ENCODE measurements around the gene CMC2. TPM values are rescaled to one million over a fixed set of nuclear protein-coding genes. Genes with fewer than 3 reads are reported as not detected.

Gene CMC2
- total and polyA plus RNA-seq, 7 donors = 58.8 to 334 (median 121) TPM

GRCh38 chr16:80991792-80992430 lies 14.8 kb downstream of the CMC2 start:
- Histone ChIP-seq H3K27me3 (ENCODE audit: insufficient read depth in 3 of 3, low read length in 2 of 3) (no peaks in the 10 kb centered on the region), H3K9me3 (no peaks in the 10 kb centered on the region), H3K36me3 (ENCODE audit: insufficient read depth in 1 of 2, low read depth in 1 of 2) (peaks cover 0 to 11% of the 10 kb centered on the region in 2 donors), H3K27ac (no peak overlapping the region), H3K4me3 (no peak overlapping the region), H3K4me1 (no peaks in the 10 kb centered on the region)
- 64 to 65% (median 65%) methylated on average over 6 of the region's 6 CpGs for WGBS, 3 donors
- DNase-seq (no peak), ATAC-seq (no peak)
- TF ChIP-seq CTCF (IDR thresholded peaks at IDR 0.05) = no peak
- intact Hi-C loops (cut with DNase I) = no loop called here

DNA sequence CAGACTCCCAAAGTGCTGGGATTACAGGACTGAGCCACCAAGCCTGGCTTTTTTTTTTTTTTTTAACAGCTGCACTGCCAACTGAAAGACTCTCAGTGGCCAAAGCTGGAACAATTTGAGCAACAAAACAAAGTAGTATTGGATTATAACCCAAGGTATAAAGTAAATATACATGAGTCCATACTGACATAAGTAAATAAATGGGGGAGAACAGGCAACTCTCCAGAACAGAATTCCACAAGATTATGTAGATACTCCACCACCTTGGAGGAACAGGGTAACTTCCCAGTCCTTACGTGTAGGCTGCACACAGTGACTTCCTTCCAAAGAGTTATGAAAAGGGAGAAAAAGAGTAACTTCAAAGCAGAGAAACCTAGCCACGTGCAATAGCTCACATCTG lies 15.7 kb downstream of the CMC2 start:
- no peak for ATAC-seq
- Histone ChIP-seq H3K36me3 (ENCODE audit: insufficient read depth in 1 of 2, low read depth in 1 of 2) (peaks cover 0 to 11% of the 10 kb centered on the region in 2 donors), H3K27me3 (ENCODE audit: insufficient read depth in 3 of 3, low read length in 2 of 3) (no peaks in the 10 kb centered on the region), H3K4me1 (no peaks in the 10 kb centered on the region), H3K9me3 (no peaks in the 10 kb centered on the region), H3K27ac (no peak overlapping the region), H3K4me3 (no peak overlapping the region)
- TF ChIP-seq CTCF (IDR thresholded peaks at IDR 0.05) = no peak
- intact Hi-C loops (cut with DNase I) = no loop called here
- no peak for DNase-seq
- WGBS, 3 donors = 90 to 95% (median 92%) methylated on average over 2 of the region's 2 CpGs

DNA sequence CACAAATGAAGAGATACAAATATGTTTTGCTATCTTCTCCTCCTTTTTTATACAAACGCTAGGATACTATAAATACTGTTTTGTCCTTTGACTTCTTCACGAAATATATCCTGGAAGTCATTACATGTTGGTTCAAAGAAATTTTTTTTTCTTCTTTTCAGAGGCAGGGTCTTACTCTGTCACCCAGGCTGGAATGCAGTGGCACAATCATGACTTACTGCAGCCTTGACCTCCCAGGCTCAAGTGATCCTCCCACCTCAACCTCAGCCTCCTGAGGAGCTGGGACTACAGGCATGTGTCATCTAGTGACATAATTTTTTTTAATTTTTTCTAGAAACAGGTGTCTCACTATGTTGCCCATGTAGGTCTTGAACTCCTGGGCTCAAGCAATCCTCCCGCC lies 16.1 kb downstream of the CMC2 start:
- no peak for ATAC-seq
- 91 to 96% (median 92%) methylated on average over 3 of the region's 3 CpGs for WGBS, 3 donors
- DNase-seq = no peak
- Histone ChIP-seq H3K4me3 (no peak overlapping the region), H3K9me3 (no peaks in the 10 kb centered on the region), H3K27me3 (ENCODE audit: insufficient read depth in 3 of 3, low read length in 2 of 3) (no peaks in the 10 kb centered on the region), H3K27ac (no peak overlapping the region), H3K4me1 (no peaks in the 10 kb centered on the region), H3K36me3 (ENCODE audit: insufficient read depth in 1 of 2, low read depth in 1 of 2) (peaks cover 0 to 11% of the 10 kb centered on the region in 2 donors)
- intact Hi-C loops (cut with DNase I) = no loop called here
- no peak for TF ChIP-seq CTCF (IDR thresholded peaks at IDR 0.05)

DNA sequence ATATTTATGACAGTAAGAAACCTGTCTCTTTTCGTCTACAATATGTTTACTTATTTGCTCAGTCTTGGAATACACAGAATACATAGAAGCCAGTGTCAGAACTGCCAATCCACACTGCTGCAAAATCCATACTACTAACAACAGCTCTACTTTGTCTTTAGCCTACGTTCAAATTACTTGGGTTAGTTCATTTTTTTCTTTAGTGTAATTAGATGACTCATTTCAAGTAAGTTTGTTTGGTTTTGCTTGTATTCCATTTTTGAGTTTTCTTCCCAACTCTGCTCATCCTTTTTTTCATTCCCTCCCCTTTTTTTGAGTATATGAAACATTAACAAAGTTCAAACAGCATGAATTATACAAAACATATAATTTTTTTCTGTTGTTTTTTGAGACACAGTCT lies 16.9 kb downstream of the CMC2 start:
- DNase-seq (no peak), ATAC-seq (no peak)
- H3K9me3 ChIP-seq = no peaks in the 10 kb centered on the region
- no peak overlapping the region for H3K27ac ChIP-seq
- TF ChIP-seq CTCF (IDR thresholded peaks at IDR 0.05) = no peak
- no peaks in the 10 kb centered on the region for H3K27me3 ChIP-seq (ENCODE audit: insufficient read depth in 3 of 3, low read length in 2 of 3)
- no peak overlapping the region for H3K4me3 ChIP-seq
- H3K4me1 ChIP-seq = no peaks in the 10 kb centered on the region
- 40 to 49% (median 45%) methylated on average over 2 of the region's 2 CpGs for WGBS, 3 donors
- peaks cover 0 to 11% of the 10 kb centered on the region in 2 donors for H3K36me3 ChIP-seq (ENCODE audit: insufficient read depth in 1 of 2, low read depth in 1 of 2)
- intact Hi-C loops (cut with DNase I) = no loop called here

DNA sequence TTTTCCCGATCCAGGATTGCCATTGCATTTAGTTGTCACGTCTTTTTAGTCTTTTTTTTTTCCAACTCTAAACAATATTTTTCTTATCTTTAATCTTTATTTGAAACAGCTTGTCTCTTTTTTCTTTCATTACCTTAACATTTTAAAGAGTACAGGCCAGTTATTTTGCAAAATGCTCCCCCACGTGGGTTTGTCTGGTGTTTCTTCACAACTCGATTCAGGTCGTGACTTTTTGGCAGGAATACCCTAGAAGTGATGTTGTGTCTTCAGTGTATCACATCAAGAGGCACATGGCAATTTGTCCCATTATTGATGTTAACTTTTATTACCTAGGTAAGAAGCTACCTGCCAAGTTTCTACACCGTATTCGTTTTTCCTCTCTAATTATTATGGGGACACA lies 17.9 kb downstream of the CMC2 start:
- no peak for DNase-seq
- no peak overlapping the region for H3K27ac ChIP-seq
- H3K27me3 ChIP-seq (ENCODE audit: insufficient read depth in 3 of 3, low read length in 2 of 3) = no peaks in the 10 kb centered on the region
- ATAC-seq = no peak
- peaks cover 0 to 11% of the 10 kb centered on the region in 2 donors for H3K36me3 ChIP-seq (ENCODE audit: insufficient read depth in 1 of 2, low read depth in 1 of 2)
- H3K4me3 ChIP-seq = no peak overlapping the region
- no peaks in the 10 kb centered on the region for H3K4me1 ChIP-seq
- no peak for TF ChIP-seq CTCF (IDR thresholded peaks at IDR 0.05)
- WGBS, 3 donors = 64 to 69% (median 66%) methylated on average over 7 of the region's 7 CpGs
- H3K9me3 ChIP-seq = no peaks in the 10 kb centered on the region
- intact Hi-C loops (cut with DNase I) = no loop called here
